PC-3 (cell line): ENCODE data around the gene SRSF10. TPM values are rescaled to one million over a fixed set of nuclear protein-coding genes. Genes with fewer than 3 reads are reported as not detected.
A peak's percentile ranks its signal among the peaks of the same experiment; 100 is the strongest.

ENCODE experiments used
- ATAC-seq: fragments of 200-7000 bp; cut with Tn5 transposase; 2 replicates; pipeline ENCODE4 v1.9.1; 2020; ENCODE audit warnings: mild to moderate bottlenecking, moderate library complexity
- BruUV-seq: library from RNA; stranded (reverse); fragments of 400-500 nt; replicated peaks from 2 replicates; lab custom pipeline; 2021; lab: Mats Ljungman, UMichigan
- CTCF ChIA-PET: fragments of 300-600 bp; sonication (Branson Sonifier 250); formaldehyde crosslinking; loops from one replicate; lab custom pipeline; 2022; ENCODE audit warnings: antibody characterized with exemption; lab: Charles Lee
- POLR2A ChIA-PET: fragments of 300-600 bp; sonication (Branson Sonifier 250); formaldehyde crosslinking; loops from one replicate; lab custom pipeline; 2022; ENCODE audit warnings: antibody characterized with exemption; ENCODE audit not compliant: unreplicated experiment; lab: Charles Lee
- DNase-seq: peaks from one replicate; pipeline ENCODE4 v3.0.0-alpha.2; 2015
- H2AFZ ChIP-seq: fragments of 300-600 bp; sonication (generic); 2 replicates; pipeline ENCODE4 v1.6.0; 2016; ENCODE audit warnings: antibody characterized with exemption, low read length
- H3F3A ChIP-seq: fragments of 300-600 bp; sonication (generic); one replicate; pipeline ENCODE4 v1.6.0; 2017; ENCODE audit warnings: antibody characterized with exemption, low read length, control low read depth, mild to moderate bottlenecking; ENCODE audit not compliant: unreplicated experiment
- H3K27ac ChIP-seq: fragments of 300-600 bp; sonication (generic); 2 replicates; pipeline ENCODE4 v1.5.1; 2016; ENCODE audit warnings: mild to moderate bottlenecking, low read length
- H3K27me3 ChIP-seq: fragments of 300-600 bp; sonication (generic); 2 replicates; pipeline ENCODE4 v1.6.1; 2016; ENCODE audit warnings: low read length, mixed read lengths
- H3K36me3 ChIP-seq: fragments of 300-600 bp; sonication (generic); 2 replicates; pipeline ENCODE4 v1.6.1; 2016; ENCODE audit warnings: low read depth, mixed run types, low read length, mixed read lengths
- H3K4me1 ChIP-seq: fragments of 300-600 bp; sonication (generic); 2 replicates; pipeline ENCODE4 v1.5.1; 2016; ENCODE audit warnings: low read length; ENCODE audit not compliant: insufficient read depth
- H3K4me2 ChIP-seq: fragments of 300-600 bp; sonication (generic); 2 replicates; pipeline ENCODE4 v1.6.0; 2016; ENCODE audit warnings: low read length
- H3K4me3 ChIP-seq: fragments of 300-600 bp; sonication (generic); 2 replicates; pipeline ENCODE4 v1.5.1; 2016; ENCODE audit warnings: mild to moderate bottlenecking, low read length, mixed read lengths
- H3K79me2 ChIP-seq: fragments of 300-600 bp; sonication (generic); 2 replicates; pipeline ENCODE4 v1.6.1; 2017; ENCODE audit warnings: low read length, mixed read lengths
- H3K9ac ChIP-seq: fragments of 300-600 bp; sonication (generic); 2 replicates; pipeline ENCODE4 v1.6.0; 2016; ENCODE audit warnings: mild to moderate bottlenecking, low read length
- H3K9me2 ChIP-seq: fragments of 300-600 bp; sonication (generic); replicated peaks from 2 replicates; pipeline ENCODE4 v1.6.1; 2016; ENCODE audit warnings: mixed run types, low read length, mixed read lengths
- H3K9me3 ChIP-seq: fragments of 300-600 bp; sonication (generic); 2 replicates; pipeline ENCODE4 v1.6.1; 2016; ENCODE audit warnings: low read length, mixed read lengths
- H4K20me1 ChIP-seq: fragments of 300-600 bp; sonication (generic); 2 replicates; pipeline ENCODE4 v1.6.1; 2016; ENCODE audit warnings: low read length, mixed read lengths
- CTCF ChIP-seq: fragments of 300-600 bp; sonication (generic); conservative IDR thresholded peaks from 2 replicates; pipeline ENCODE4 v1.5.1; 2017; ENCODE audit warnings: antibody characterized with exemption, low read depth, mild to moderate bottlenecking, low read length
- EZH2 ChIP-seq: fragments of 300-600 bp; sonication (generic); IDR thresholded peaks from one replicate; pipeline ENCODE4 v1.6.1; 2017; ENCODE audit warnings: antibody characterized with exemption, mild to moderate bottlenecking, low read length; ENCODE audit not compliant: unreplicated experiment
- EZH2phosphoT487 ChIP-seq: fragments of 300-600 bp; sonication (generic); IDR thresholded peaks from 2 replicates; pipeline ENCODE4 v1.6.1; 2018; ENCODE audit warnings: mild to moderate bottlenecking, antibody characterized with exemption, low read length, borderline replicate concordance
- intact Hi-C: fragments of 100-400 bp; cut with micrococcal nuclease; formaldehyde crosslinking; loops from 2 replicates; pipeline ENCODE4 v1.9.0; 2023
- total RNA-seq: library from RNA; depleted of rRNA; stranded (reverse); fragments of >200 nt; gene quantifications from 2 replicates; pipeline ENCODE4 v1.2.3, GENCODE V29; 2014

SRSF10 gene
- total RNA-seq, 1 experiment from 2014 or later, result 109 TPM

GRCh38 chr1:24022581-24023361 is 42.6 kb upstream of the SRSF10 start:
- Histone ChIP-seq H3K36me3 (no peaks in the 10 kb centered on the region), H3K9ac (no peak overlapping the region), H3K4me2 (peak overlapping the region; percentile 40), H3K79me2 (no peaks in the 10 kb centered on the region), H3F3A (peaks cover 4% of the 10 kb centered on the region), H2AFZ (peak overlapping the region; percentile 35; the same call in 1 of the 2 replicates), H3K4me3 (no peak overlapping the region), H3K9me2 (no peaks in the 10 kb centered on the region), H4K20me1 (no peaks in the 10 kb centered on the region), H3K9me3 (no peaks in the 10 kb centered on the region), H3K4me1 (peaks cover 34% of the 10 kb centered on the region), H3K27me3 (no peaks in the 10 kb centered on the region), H3K27ac (peak overlapping the region; percentile 35)
- TF ChIP-seq EZH2phosphoT487, result no peak
- TF ChIP-seq EZH2, result no peak
- no peak for TF ChIP-seq CTCF
- intact Hi-C loops, result no loop called here
- ATAC-seq (peak; percentile 35; the same call in 1 of the 2 replicates), DNase-seq (peak; percentile 81)
- ChIA-PET CTCF (no interaction called here), POLR2A (no interaction called here)
- no TSS peak for BruUV-seq

GRCh38 chr1:24021403-24022266 is 41.5 kb upstream of the SRSF10 start:
- no peak for TF ChIP-seq EZH2phosphoT487
- TF ChIP-seq EZH2, result no peak
- TF ChIP-seq CTCF, result no peak
- Histone ChIP-seq H3K36me3 (no peaks in the 10 kb centered on the region), H3K9me3 (no peaks in the 10 kb centered on the region), H3K4me2 (no peak overlapping the region), H3K27ac (no peak overlapping the region), H3F3A (peaks cover 4% of the 10 kb centered on the region), H3K9ac (no peak overlapping the region), H3K4me1 (peaks cover 34% of the 10 kb centered on the region), H2AFZ (no peak overlapping the region), H3K79me2 (no peaks in the 10 kb centered on the region), H3K27me3 (no peaks in the 10 kb centered on the region), H3K4me3 (no peak overlapping the region), H4K20me1 (no peaks in the 10 kb centered on the region), H3K9me2 (no peaks in the 10 kb centered on the region)
- ChIA-PET CTCF (no interaction called here), POLR2A (interaction anchor here (0.6 kb wide), 2 partner anchors 41 to 70 kb away, joined by 3 to 5 read pairs; partner anchors contain the start of gene SRSF10)
- intact Hi-C loops, result no loop called here
- ATAC-seq (no peak), DNase-seq (no peak)
- BruUV-seq, result no TSS peak
